Body of pancreas (tissue), 4 donors: ENCODE data around the gene KRT82. TPM values are rescaled to one million over a fixed set of nuclear protein-coding genes. Genes with fewer than 3 reads are reported as not detected.

Experiments used
- ATAC-seq: fragments of 150-250 bp; one replicate; pipeline ENCODE4 v1.9.1; 2016
- DNase-seq, 4 donors: peaks; one replicate each; pipeline ENCODE4 v3.0.0-alpha.2; 2019
- H3K27ac ChIP-seq, 4 donors: fragments of 200-600 bp; sonication (generic); 1 replicate in 3 of 4; 2 replicates in 1 of 4; pipeline versions ENCODE4 v1.5.1 to v1.6.1; 2016 to 2019; ENCODE audit warnings: mild to moderate bottlenecking in 1 of 4, mixed read lengths in 1 of 4, moderate library complexity in 1 of 4
- H3K27me3 ChIP-seq, 2 donors: fragments of 200-600 bp; sonication (generic); one replicate each; pipeline ENCODE4 v1.6.0; 2016; ENCODE audit warnings: mild to moderate bottlenecking in 1 of 2
- H3K36me3 ChIP-seq, 2 donors: fragments of 200-600 bp; sonication (generic); replicated peaks in 1 of 2; 2 replicates each; pipeline ENCODE4 v1.5.1; 2016; ENCODE audit warnings: low read depth in 2 of 2; ENCODE audit not compliant: insufficient read depth in 1 of 2
- H3K4me1 ChIP-seq: fragments of 200-600 bp; sonication (generic); one replicate; pipeline ENCODE4 v1.6.0; 2016
- H3K4me3 ChIP-seq, 2 donors: fragments of 200-600 bp; sonication (generic); 1 replicate in 1 of 2; 2 replicates in 1 of 2; pipeline ENCODE4 v1.5.1; 2016 to 2019
- H3K9me3 ChIP-seq, 3 donors: fragments of 200-600 bp; sonication (generic); 1 replicate in 2 of 3; 2 replicates in 1 of 3; pipeline ENCODE4 v1.5.1; 2016
- POLR2A ChIP-seq, 3 donors: fragments of 450-650 bp; IDR thresholded peaks; one replicate each; pipeline ENCODE4 v1.6.1; 2016; ENCODE audit warnings: antibody characterized with exemption in 3 of 3, mild to moderate bottlenecking in 2 of 3
- WGBS, 2 donors: methylation state at CpG; one replicate each; pipeline ENCODE4 v1.1.5; 2017; 5-methylcytosine and 5-hydroxymethylcytosine counted together
- intact Hi-C: fragments of 100-400 bp; cut with DNase I; formaldehyde crosslinking; loops from one replicate; pipeline ENCODE4 v1.15.1; 2023
- total RNA-seq, 2 donors: library from RNA; depleted of rRNA; stranded (reverse); fragments of >200 nt; gene quantifications; one replicate each; pipeline ENCODE4 v1.1.0, GENCODE V29; 2016
- TF ChIP-seq, protein P1 (sequence below), 7 experiments: fragments of 450-650 bp in 4 of 7; fragments of 200-600 bp in 3 of 7; sonication (generic) in 3 of 7; IDR thresholded peaks; one replicate each; pipeline ENCODE4 v1.5.1; 2016 to 2019; ENCODE audit warnings: antibody characterized with exemption in 7 of 7

Gene KRT82
- total RNA-seq, 2 donors from 2014 or later: not detected

DNA sequence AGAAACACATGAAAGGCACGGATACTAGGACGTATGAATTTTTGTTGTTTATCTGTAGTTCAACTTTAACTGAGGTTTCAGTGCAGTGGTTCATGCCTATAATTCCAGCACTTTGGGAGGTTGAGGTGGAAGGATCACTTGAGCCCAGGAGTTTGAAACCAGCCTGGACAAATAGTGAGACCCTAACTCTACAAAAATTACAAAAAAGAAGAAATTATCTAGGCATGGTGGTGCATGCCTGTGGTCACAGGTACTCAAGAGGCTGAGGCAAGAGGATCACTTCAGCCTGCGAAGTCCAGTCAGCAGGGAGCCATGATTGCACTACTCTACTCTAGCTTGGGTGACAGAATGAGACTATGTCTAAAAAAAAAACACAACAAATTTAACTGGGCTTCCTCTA, 37.8 kb upstream of the KRT82 start:
- no peaks in the 10 kb centered on the region for H3K27me3 ChIP-seq
- TF ChIP-seq POLR2A (IDR thresholded peaks at IDR 0.05): no peak
- TF ChIP-seq, protein P1, sequence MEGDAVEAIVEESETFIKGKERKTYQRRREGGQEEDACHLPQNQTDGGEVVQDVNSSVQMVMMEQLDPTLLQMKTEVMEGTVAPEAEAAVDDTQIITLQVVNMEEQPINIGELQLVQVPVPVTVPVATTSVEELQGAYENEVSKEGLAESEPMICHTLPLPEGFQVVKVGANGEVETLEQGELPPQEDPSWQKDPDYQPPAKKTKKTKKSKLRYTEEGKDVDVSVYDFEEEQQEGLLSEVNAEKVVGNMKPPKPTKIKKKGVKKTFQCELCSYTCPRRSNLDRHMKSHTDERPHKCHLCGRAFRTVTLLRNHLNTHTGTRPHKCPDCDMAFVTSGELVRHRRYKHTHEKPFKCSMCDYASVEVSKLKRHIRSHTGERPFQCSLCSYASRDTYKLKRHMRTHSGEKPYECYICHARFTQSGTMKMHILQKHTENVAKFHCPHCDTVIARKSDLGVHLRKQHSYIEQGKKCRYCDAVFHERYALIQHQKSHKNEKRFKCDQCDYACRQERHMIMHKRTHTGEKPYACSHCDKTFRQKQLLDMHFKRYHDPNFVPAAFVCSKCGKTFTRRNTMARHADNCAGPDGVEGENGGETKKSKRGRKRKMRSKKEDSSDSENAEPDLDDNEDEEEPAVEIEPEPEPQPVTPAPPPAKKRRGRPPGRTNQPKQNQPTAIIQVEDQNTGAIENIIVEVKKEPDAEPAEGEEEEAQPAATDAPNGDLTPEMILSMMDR (IDR thresholded peaks at IDR 0.05): no peak
- ATAC-seq (no peak), DNase-seq (no peak)
- 76 to 89% methylated on average over 3 of the region's 3 CpGs for WGBS, 2 donors
- H3K36me3 ChIP-seq: no peaks in the 10 kb centered on the region
- peak overlapping the region in 1 of 4 donors; percentile 54 for H3K27ac ChIP-seq
- no peaks in the 10 kb centered on the region for H3K4me1 ChIP-seq
- H3K4me3 ChIP-seq: no peak overlapping the region
- intact Hi-C loops: no loop called here
- no peaks in the 10 kb centered on the region for H3K9me3 ChIP-seq

DNA sequence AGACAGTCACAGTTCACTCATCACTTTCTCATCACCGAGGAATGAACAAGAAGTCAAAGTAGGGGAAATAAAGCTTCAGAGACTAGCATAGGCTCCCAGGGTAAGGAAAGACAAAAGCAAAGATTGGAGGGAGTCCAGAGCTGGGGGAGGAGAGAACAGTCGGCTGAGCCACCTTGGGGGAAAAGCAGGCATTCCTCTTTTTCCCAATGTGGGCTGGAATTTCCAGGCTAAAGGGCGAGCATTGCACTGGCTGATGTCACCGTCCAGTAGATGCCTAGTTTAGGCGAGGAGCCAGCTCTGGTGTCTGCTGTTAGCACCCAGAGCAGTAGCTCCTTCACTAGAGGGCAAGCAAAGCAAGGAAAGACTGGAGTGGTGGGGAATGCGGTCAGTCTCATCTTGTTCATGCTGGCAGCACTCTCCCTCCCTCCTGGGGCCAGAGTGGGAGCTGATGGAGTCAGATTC, 36.5 kb upstream of the KRT82 start:
- TF ChIP-seq, protein P1 (IDR thresholded peaks at IDR 0.05): no peak
- no peak for TF ChIP-seq POLR2A (IDR thresholded peaks at IDR 0.05)
- Histone ChIP-seq H3K27ac (no peak overlapping the region), H3K4me1 (no peaks in the 10 kb centered on the region), H3K9me3 (no peaks in the 10 kb centered on the region), H3K4me3 (no peak overlapping the region), H3K36me3 (no peaks in the 10 kb centered on the region), H3K27me3 (no peaks in the 10 kb centered on the region)
- WGBS, 2 donors: 52 to 54% methylated on average over 6 of the region's 6 CpGs
- DNase-seq: peak; percentile 20 to 48 (median 34)
- intact Hi-C loops: no loop called here
- peak; percentile 28 for ATAC-seq

DNA sequence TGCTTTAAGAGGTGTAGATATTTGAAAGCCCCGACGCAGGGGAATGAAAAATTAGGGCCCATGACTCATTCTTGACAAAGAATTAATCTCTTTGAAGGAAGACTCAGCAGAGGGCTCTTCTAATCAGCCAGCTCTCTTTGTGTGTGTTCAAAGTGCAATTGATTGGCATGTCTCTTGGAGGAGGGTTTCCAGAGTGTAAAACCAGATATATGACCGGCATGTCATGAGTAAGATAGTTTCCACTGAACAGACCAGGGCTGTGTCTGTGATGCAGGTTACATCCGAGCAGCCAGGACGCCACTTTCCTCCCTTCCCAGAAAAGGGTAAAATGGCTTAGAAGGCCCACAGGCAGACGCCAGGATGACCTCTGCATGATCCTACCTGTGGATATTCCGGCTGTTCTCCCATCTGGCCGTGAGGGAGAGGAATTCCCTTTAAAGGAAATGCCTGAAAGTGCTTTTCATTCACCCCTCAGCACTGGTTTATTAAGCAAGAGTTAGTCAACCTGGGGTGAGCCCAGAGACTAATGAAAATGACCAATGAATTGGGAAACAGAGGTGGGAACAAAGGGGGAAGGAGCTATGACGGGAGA, 35.3 kb upstream of the KRT82 start:
- DNase-seq (no peak), ATAC-seq (no peak)
- 57 to 58% methylated on average over 9 of the region's 9 CpGs for WGBS, 2 donors
- Histone ChIP-seq H3K9me3 (no peaks in the 10 kb centered on the region), H3K27me3 (no peaks in the 10 kb centered on the region), H3K4me3 (no peak overlapping the region), H3K36me3 (no peaks in the 10 kb centered on the region), H3K27ac (no peak overlapping the region), H3K4me1 (peaks cover under 1% of the 10 kb centered on the region)
- no peak for TF ChIP-seq POLR2A (IDR thresholded peaks at IDR 0.05)
- TF ChIP-seq, protein P1 (IDR thresholded peaks at IDR 0.05): no peak
- intact Hi-C loops: no loop called here

DNA sequence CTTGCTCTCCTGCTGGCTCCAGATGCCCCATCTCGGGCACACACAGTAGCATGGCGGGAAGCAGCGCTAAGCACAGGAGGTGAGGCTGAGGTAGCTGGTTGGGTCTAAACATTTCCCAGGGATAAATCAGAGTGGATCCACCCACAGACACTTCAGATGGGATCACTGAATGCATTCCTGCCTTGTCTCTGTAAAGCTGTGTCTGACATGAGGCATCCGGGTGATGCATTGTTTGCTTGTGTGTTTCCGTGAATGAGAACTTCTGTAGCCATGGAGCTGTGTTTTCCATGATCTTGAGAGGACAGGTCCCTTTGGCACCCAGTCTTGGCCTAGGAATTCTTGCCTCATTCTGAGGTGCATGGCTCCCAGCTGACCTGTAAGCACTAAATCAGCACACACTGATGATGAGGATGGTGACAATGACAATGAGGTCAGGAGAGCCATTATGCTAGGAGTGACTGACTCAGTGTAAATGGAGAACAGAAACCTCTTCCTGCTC, 34.7 kb upstream of the KRT82 start:
- intact Hi-C loops: no loop called here
- Histone ChIP-seq H3K27ac (no peak overlapping the region), H3K9me3 (no peaks in the 10 kb centered on the region), H3K4me3 (no peak overlapping the region), H3K36me3 (no peaks in the 10 kb centered on the region), H3K27me3 (no peaks in the 10 kb centered on the region), H3K4me1 (peaks cover 6% of the 10 kb centered on the region)
- TF ChIP-seq, protein P1 (IDR thresholded peaks at IDR 0.05): no peak
- no peak for TF ChIP-seq POLR2A (IDR thresholded peaks at IDR 0.05)
- 91 to 100% methylated on average over 5 of the region's 5 CpGs for WGBS, 2 donors
- DNase-seq: no peak
- ATAC-seq: no peak

DNA sequence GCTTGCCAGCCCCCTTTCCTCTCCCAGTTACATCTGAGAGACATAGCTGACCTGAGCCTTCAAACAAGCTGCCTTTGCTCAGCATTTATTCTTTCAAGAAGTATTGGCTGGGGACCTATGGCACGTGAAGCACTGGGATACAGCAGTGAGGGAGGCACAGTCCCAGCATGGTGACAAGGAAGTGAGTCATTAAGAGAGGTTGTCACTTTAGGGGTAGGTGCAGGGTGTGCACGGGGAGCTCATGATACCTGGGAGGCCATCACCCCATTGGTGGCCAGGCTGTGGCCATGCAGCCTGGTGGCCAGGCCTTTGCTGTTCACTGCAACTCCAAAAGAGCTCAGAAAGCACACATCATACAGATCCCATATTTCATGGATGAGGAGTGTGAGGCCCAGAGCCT, 33.7 kb upstream of the KRT82 start:
- DNase-seq: no peak
- 58 to 74% methylated on average over 2 of the region's 2 CpGs for WGBS, 2 donors
- TF ChIP-seq POLR2A (IDR thresholded peaks at IDR 0.05): no peak
- TF ChIP-seq, protein P1 (IDR thresholded peaks at IDR 0.05): no peak

More for the DNA sequence above, 33.7 kb upstream of the KRT82 start:
- H3K4me3 ChIP-seq: no peak overlapping the region
- peaks cover 9% of the 10 kb centered on the region for H3K4me1 ChIP-seq
- H3K27me3 ChIP-seq: no peaks in the 10 kb centered on the region
- no peaks in the 10 kb centered on the region for H3K36me3 ChIP-seq
- intact Hi-C loops: no loop called here
- H3K27ac ChIP-seq: no peak overlapping the region
- no peaks in the 10 kb centered on the region for H3K9me3 ChIP-seq
- ATAC-seq: no peak
